Lower leg skin (tissue), 3 donors: ENCODE results near the gene MC2R.

Experiments used
- CTCF ChIP-seq, 3 donors: fragments of 450-650 bp; IDR thresholded peaks; one replicate each; pipeline ENCODE4 v1.5.1; 2016; ENCODE audit warnings: antibody characterized with exemption in 3 of 3, mild to moderate bottlenecking in 3 of 3, moderate library complexity in 2 of 3
- POLR2A ChIP-seq, 2 donors: fragments of 450-650 bp; IDR thresholded peaks; one replicate each; pipeline ENCODE4 v1.6.1; 2016 to 2017; ENCODE audit warnings: antibody characterized with exemption in 2 of 2, mild to moderate bottlenecking in 1 of 2, moderate library complexity in 1 of 2

GRCh38 chr18:13934058-13934457, 18.7 kb upstream of the MC2R start:
- no peak for TF ChIP-seq CTCF (IDR thresholded peaks at IDR 0.05)
- TF ChIP-seq POLR2A (IDR thresholded peaks at IDR 0.05) = no peak
